Measurements from ENCODE around the gene ACBD4. TPM values are rescaled to one million over a fixed set of nuclear protein-coding genes. Genes with fewer than 3 reads are reported as not detected.
A peak's percentile ranks its signal among the peaks of the same experiment; 100 is the strongest.

Gene ACBD4
- total RNA-seq, 2 donors from 2014 or later, result 21.5 to 27.9 TPM

- no peaks in the 10 kb centered on the region for H3K36me3 ChIP-seq
- TF ChIP-seq CTCF (IDR thresholded peaks at IDR 0.05), result no peak
- H3K9me3 ChIP-seq, result no peaks in the 10 kb centered on the region
- no peak for DNase-seq (ENCODE audit: low spot score)
- no peak overlapping the region for H3K4me3 ChIP-seq
- ATAC-seq (ENCODE audit: insufficient number of reproducible peaks, low FRiP score, low read depth), result no peak
- no peaks in the 10 kb centered on the region for H3K27me3 ChIP-seq (replicated peaks; ENCODE audit: insufficient read depth)
- H3K4me1 ChIP-seq (ENCODE audit: control insufficient read depth in 1 of 2, low read depth in 2 of 2), result peaks cover 7 to 25% of the 10 kb centered on the region in 2 donors
- no peak overlapping the region for H3K27ac ChIP-seq
Measured at GRCh38 chr17:45138911-45139532, 3.5 kb downstream of the ACBD4 start.

GRCh38 chr17:45139533-45139920 lies 4.0 kb downstream of the ACBD4 start:
- no peak for ATAC-seq (ENCODE audit: insufficient number of reproducible peaks, low FRiP score, low read depth)
- H3K27ac ChIP-seq, result no peak overlapping the region
- no peak for DNase-seq (ENCODE audit: low spot score)
- H3K36me3 ChIP-seq, result no peaks in the 10 kb centered on the region
- H3K9me3 ChIP-seq, result no peaks in the 10 kb centered on the region
- no peak for TF ChIP-seq CTCF (IDR thresholded peaks at IDR 0.05)
- H3K27me3 ChIP-seq (replicated peaks; ENCODE audit: insufficient read depth), result no peaks in the 10 kb centered on the region
- H3K4me3 ChIP-seq, result no peak overlapping the region
- peaks cover 7 to 25% of the 10 kb centered on the region in 2 donors for H3K4me1 ChIP-seq (ENCODE audit: control insufficient read depth in 1 of 2, low read depth in 2 of 2)

GRCh38 chr17:45143094-45143670 lies 7.7 kb downstream of the ACBD4 start:
- ATAC-seq (ENCODE audit: insufficient number of reproducible peaks, low FRiP score, low read depth), result no peak
- Histone ChIP-seq H3K4me1 (ENCODE audit: control insufficient read depth in 1 of 2, low read depth in 2 of 2) (peaks cover 3 to 28% of the 10 kb centered on the region in 2 donors), H3K27ac (peak overlapping the region; percentile 93 to 95), H3K4me3 (peak overlapping the region; percentile 73), H3K36me3 (no peaks in the 10 kb centered on the region), H3K9me3 (no peaks in the 10 kb centered on the region), H3K27me3 (replicated peaks; ENCODE audit: insufficient read depth) (no peaks in the 10 kb centered on the region)
- no peak for DNase-seq (ENCODE audit: low spot score)
- no peak for TF ChIP-seq CTCF (IDR thresholded peaks at IDR 0.05)

GRCh38 chr17:45143767-45144198 lies 8.3 kb downstream of the ACBD4 start:
- Histone ChIP-seq H3K9me3 (no peaks in the 10 kb centered on the region), H3K4me1 (ENCODE audit: control insufficient read depth in 1 of 2, low read depth in 2 of 2) (peaks cover 3 to 28% of the 10 kb centered on the region in 2 donors), H3K27ac (peak overlapping the region; percentile 93 to 95), H3K36me3 (no peaks in the 10 kb centered on the region), H3K4me3 (peak overlapping the region; percentile 73), H3K27me3 (replicated peaks; ENCODE audit: insufficient read depth) (no peaks in the 10 kb centered on the region)
- ATAC-seq (ENCODE audit: insufficient number of reproducible peaks, low FRiP score, low read depth), result no peak
- TF ChIP-seq CTCF (IDR thresholded peaks at IDR 0.05), result no peak
- DNase-seq (ENCODE audit: low spot score), result peak; percentile 69

GRCh38 chr17:45144199-45145034 lies 8.9 kb downstream of the ACBD4 start:
- H3K9me3 ChIP-seq, result no peaks in the 10 kb centered on the region
- no peaks in the 10 kb centered on the region for H3K36me3 ChIP-seq
- H3K4me3 ChIP-seq, result peak overlapping the region; percentile 73
- H3K4me1 ChIP-seq (ENCODE audit: control insufficient read depth in 1 of 2, low read depth in 2 of 2), result peaks cover 3 to 28% of the 10 kb centered on the region in 2 donors
- TF ChIP-seq CTCF (IDR thresholded peaks at IDR 0.05), result no peak
- DNase-seq (ENCODE audit: low spot score), result no peak
- no peaks in the 10 kb centered on the region for H3K27me3 ChIP-seq (replicated peaks; ENCODE audit: insufficient read depth)
- ATAC-seq (ENCODE audit: insufficient number of reproducible peaks, low FRiP score, low read depth), result no peak
- peak overlapping the region; percentile 93 to 95 for H3K27ac ChIP-seq

Measured in thoracic aorta (tissue), 2 donors.